K562 (cell line): ENCODE data around the gene IGSF23. TPM values are rescaled to one million over a fixed set of nuclear protein-coding genes. Genes with fewer than 3 reads are reported as not detected.

ENCODE experiments used
- ATAC-seq: fragments of 200-7000 bp; cut with Tn5 transposase; 3 replicates; pipeline ENCODE4 v1.9.1; 2020; ENCODE audit warnings: moderate library complexity
- BruUV-seq: library from RNA; stranded (reverse); fragments of 400-500 nt; replicated peaks from 2 replicates; lab custom pipeline; 2021; lab: Mats Ljungman, UMichigan
- CTCF ChIA-PET: fragments of 300-600 bp; formaldehyde crosslinking; extraction: SDS; loops from one replicate; lab custom pipeline; 2021; ENCODE audit warnings: low intra/inter-chr PET ratio; lab: Yijun Ruan, JAX
- POLR2A ChIA-PET: fragments of 300-600, 350-650 bp; sonication (Branson Sonifier 250); formaldehyde crosslinking; extraction: SDS; loops from one replicate; lab custom pipeline; 2021; ENCODE audit warnings: antibody characterized with exemption, inconsistent platforms; lab: Yijun Ruan, JAX
- DNase-seq, 4 experiments: peaks; one replicate each; pipeline versions ENCODE4 v3.0.0 to v3.0.0-alpha.2; 2011 to 2018; ENCODE audit warnings: low spot score in 3 of 4, mixed read lengths in 3 of 4; ENCODE audit errors: extremely low read depth in 1 of 4
- FAIRE-seq: peaks from 2 replicates; lab custom pipeline; 2011; peaks lifted over from hg19 to GRCh38; lab: Jason Lieb, UNC
- H2AFZ ChIP-seq: 2 replicates; pipeline ENCODE4 v1.6.0; 2011; ENCODE audit warnings: low read depth, low read length, control low read depth, inconsistent platforms
- H3K27ac ChIP-seq: fragments of 200-600 bp; 3 replicates; pipeline ENCODE4 v1.8.0; 2011; ENCODE audit warnings: low read depth, mild to moderate bottlenecking, control low read depth, inconsistent platforms, low read length, moderate library complexity, mixed read lengths; ENCODE audit errors: extremely low read depth
- H3K27me3 ChIP-seq, 2 experiments: fragments of 300-600 bp in 1 of 2; 2 replicates in 1 of 2; 3 replicates in 1 of 2; pipeline versions ENCODE4 v1.6.0 to v1.8.0; 2011; ENCODE audit warnings: inconsistent platforms in 2 of 2, low read length in 2 of 2, mild to moderate bottlenecking in 1 of 2, mixed read lengths in 1 of 2, moderate library complexity in 1 of 2; ENCODE audit not compliant: control insufficient read depth in 2 of 2, insufficient read depth in 2 of 2
- H3K36me3 ChIP-seq: fragments of 300-600 bp; 3 replicates; pipeline ENCODE4 v1.8.0; 2011; ENCODE audit warnings: mild to moderate bottlenecking, low read length, inconsistent platforms; ENCODE audit not compliant: control insufficient read depth, insufficient read depth
- H3K4me1 ChIP-seq, 2 experiments: fragments of 200-600 bp in 1 of 2; replicated peaks in 1 of 2; 2 replicates in 1 of 2; 3 replicates in 1 of 2; pipeline versions ENCODE4 v1.5.1 to v1.8.0; 2011; ENCODE audit warnings: inconsistent platforms in 2 of 2, low read length in 2 of 2, mild to moderate bottlenecking in 1 of 2, mixed read lengths in 1 of 2, moderate library complexity in 1 of 2; ENCODE audit not compliant: control insufficient read depth in 2 of 2, insufficient read depth in 2 of 2
- H3K4me2 ChIP-seq: 2 replicates; pipeline ENCODE4 v1.6.1; 2011; ENCODE audit warnings: low read length, control low read depth, inconsistent platforms, mixed read lengths; ENCODE audit not compliant: insufficient read depth
- H3K4me3 ChIP-seq: fragments of 200-600 bp; sonication (generic), shearing (Covaris generic); 2 replicates; pipeline ENCODE4 v1.5.1; 2016; ENCODE audit warnings: control low read depth, inconsistent platforms
- H3K79me2 ChIP-seq: fragments of 200-600 bp; 3 replicates; pipeline ENCODE4 v1.8.0; 2011; ENCODE audit warnings: low read length, inconsistent platforms; ENCODE audit not compliant: control insufficient read depth, insufficient read depth
- H3K9ac ChIP-seq, 2 experiments: 2 replicates each; pipeline versions ENCODE4 v1.6.0 to v1.6.1; 2011; ENCODE audit warnings: low read depth in 2 of 2, low read length in 2 of 2, control low read depth in 1 of 2, inconsistent platforms in 1 of 2, mild to moderate bottlenecking in 1 of 2, mixed read lengths in 1 of 2; ENCODE audit not compliant: insufficient read depth in 1 of 2
- H3K9me1 ChIP-seq: one replicate; pipeline ENCODE4 v1.6.0; 2011; ENCODE audit warnings: inconsistent platforms, mild to moderate bottlenecking, low read length, moderate library complexity; ENCODE audit not compliant: control insufficient read depth, insufficient read depth
- H3K9me3 ChIP-seq: replicated peaks from 2 replicates; pipeline ENCODE4 v1.5.1; 2011; ENCODE audit warnings: low read depth, low read length, inconsistent platforms; ENCODE audit not compliant: control insufficient read depth, insufficient read depth
- H4K20me1 ChIP-seq: replicated peaks from 2 replicates; pipeline ENCODE4 v1.6.1; 2011; ENCODE audit warnings: low read length, inconsistent platforms, mixed read lengths; ENCODE audit not compliant: control insufficient read depth, insufficient read depth
- BCOR ChIP-seq: fragments of 450-650 bp; IDR thresholded peaks from 2 replicates; pipeline ENCODE4 v1.6.1; 2016
- KDM1A ChIP-seq, 2 experiments: fragments of 450-650 bp; IDR thresholded peaks; 2 replicates each; pipeline ENCODE4 v1.6.1; 2016; ENCODE audit warnings: mild to moderate bottlenecking in 2 of 2
- RBM25 ChIP-seq: fragments of 200-400 bp; formaldehyde crosslinking; IDR thresholded peaks from 2 replicates; pipeline ENCODE4 v1.6.1; 2018; ENCODE audit warnings: low read length, low read depth, moderate library complexity; ENCODE audit not compliant: severe bottlenecking
- RUNX1 ChIP-seq: sonication (generic); IDR thresholded peaks from 2 replicates; pipeline ENCODE4 v1.6.1; 2016; ENCODE audit warnings: antibody characterized with exemption, low read depth
- ZFP36 ChIP-seq: fragments of 150-350 bp; IDR thresholded peaks from 2 replicates; pipeline ENCODE4 v1.6.1; 2018; ENCODE audit warnings: low read length, low read depth; ENCODE audit not compliant: partially characterized antibody
- ZKSCAN8 ChIP-seq: fragments of 200-800 bp; sonication (Bioruptor generic); IDR thresholded peaks from 2 replicates; pipeline ENCODE4 v1.6.1; 2016; ENCODE audit warnings: missing genetic modification characterization, missing compliant biosample characterization
- in situ Hi-C: fragments of 300-500 bp; cut with MboI; formaldehyde crosslinking; loops from 4 replicates; pipeline ENCODE4 v1.15.0; 2018; ENCODE audit warnings: inconsistent platforms, mixed read lengths
- intact Hi-C: fragments of 100-400 bp; cut with micrococcal nuclease; formaldehyde crosslinking; loops from 2 replicates; pipeline ENCODE4 v1.14.2; 2022
- polyA plus RNA-seq, 8 experiments: library from polyadenylated mRNA; depleted of rRNA in 4 of 8; stranded (reverse) in 5 of 8; unstranded in 3 of 8; fragments of >200 nt; fragmentation: Nextera tagmentation in 2 of 8; fragmentation: Illumina TruSeq in 1 of 8; extraction: Ambion mirVana in 2 of 8; extraction: Trizol in 1 of 8; gene quantifications; 2 replicates each; pipeline versions ENCODE4 v1.2.1 to v1.2.3, GENCODE V29; 2011 to 2014; ENCODE audit warnings: inconsistent platforms in 1 of 8, missing spikeins in 1 of 8
- total RNA-seq, 7 experiments: library from RNA; depleted of rRNA in 6 of 7; stranded (reverse); fragments of >200 nt in 6 of 7; fragmentation: Illumina TruSeq in 2 of 7; extraction: Trizol in 2 of 7; gene quantifications; 2 replicates each; pipeline versions ENCODE4 v1.2.1 to v1.2.3, GENCODE V29; 2011 to 2021; ENCODE audit warnings: low replicate concordance in 1 of 7

Gene IGSF23
- total and polyA plus RNA-seq, 9 of the 15 experiments (the other 6 are each of a cell fraction or from before 2014, with no cell fraction given) = not detected

DNA sequence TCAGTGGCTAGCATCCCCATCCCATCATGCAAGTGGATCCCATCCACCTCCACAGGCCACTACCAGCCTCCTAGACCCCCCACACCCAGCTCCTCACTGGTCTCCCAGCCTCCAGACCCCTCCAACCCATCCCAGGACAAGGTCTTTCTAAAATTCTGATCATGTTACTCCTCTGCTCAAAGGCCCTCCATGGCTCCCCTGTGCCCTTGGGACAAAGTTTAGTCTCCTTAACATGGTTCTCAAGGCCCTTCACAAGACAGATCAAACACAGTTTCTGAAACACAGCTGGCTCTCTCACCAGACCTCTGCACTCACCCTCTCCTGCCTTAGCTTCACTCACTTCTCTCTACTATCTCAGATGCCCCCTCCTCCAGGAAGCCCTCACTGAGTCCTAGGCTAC is 67.2 kb downstream of the IGSF23 start:
- Histone ChIP-seq H3K4me3 (no peak overlapping the region), H3K9ac (no peak overlapping the region), H3K79me2 (no peaks in the 10 kb centered on the region), H3K9me1 (no peaks in the 10 kb centered on the region)
- ATAC-seq (no peak), FAIRE-seq (no peak)
- no peak for TF ChIP-seq ZKSCAN8 (CRISPR knock-in tag)
- peak; percentile 47; the same call in 1 of the 2 replicates for TF ChIP-seq BCOR
- no peak for TF ChIP-seq RUNX1
- TF ChIP-seq KDM1A (IDR thresholded peaks at IDR 0.05) = 0 out of 4 replicates have a peak, but pooled peaks have one; percentile 13 to 28
- TF ChIP-seq RBM25 = peak; percentile 44
- peak; percentile 66 for TF ChIP-seq ZFP36
- TF ChIP-seq, all 486 proteins: peak for 4
- intact Hi-C loops (loop anchor here (10.0 kb wide), 1 partner anchor 106 kb away; no protein-coding TSS in a partner anchor), in situ Hi-C loops (no loop called here)
- ChIA-PET CTCF (interaction anchor here (0.7 kb wide), 1 partner anchor 24 kb away, joined by 3 read pairs; no protein-coding TSS in a partner anchor), POLR2A (interaction anchor here (0.6 to 1.2 kb wide), 2 partner anchors 17 to 308 kb away, joined by 3 to 4 read pairs; no protein-coding TSS in a partner anchor)
- Histone ChIP-seq H3K4me2 (no peak overlapping the region), H2AFZ (no peak overlapping the region), H4K20me1 (no peaks in the 10 kb centered on the region), H3K4me1 (peaks cover 13% of the 10 kb centered on the region in 2 experiments; a peak in 4 of 5 replicates), H3K9me3 (no peaks in the 10 kb centered on the region), H3K27me3 (no peaks in the 10 kb centered on the region), H3K27ac (no peak overlapping the region), H3K36me3 (no peaks in the 10 kb centered on the region)
- DNase-seq = no peak
- no TSS peak for BruUV-seq
